ENCODE measurements around the gene FPGS.
"Not testable (repeated sequence)": the region's sequence is repeated elsewhere in the genome, so short reads cannot be mapped to it uniquely, and the experiment has no call there.

Gene FPGS

GRCh38 chr9:127812011-127812410 lies 9.3 kb downstream of the FPGS start:
- DNase-seq (ENCODE audit: low read depth in 2 of 2): no peak

GRCh38 chr9:127812936-127813675 lies 10.4 kb downstream of the FPGS start:
- DNase-seq (ENCODE audit: low read depth in 2 of 2): no peak

DNA sequence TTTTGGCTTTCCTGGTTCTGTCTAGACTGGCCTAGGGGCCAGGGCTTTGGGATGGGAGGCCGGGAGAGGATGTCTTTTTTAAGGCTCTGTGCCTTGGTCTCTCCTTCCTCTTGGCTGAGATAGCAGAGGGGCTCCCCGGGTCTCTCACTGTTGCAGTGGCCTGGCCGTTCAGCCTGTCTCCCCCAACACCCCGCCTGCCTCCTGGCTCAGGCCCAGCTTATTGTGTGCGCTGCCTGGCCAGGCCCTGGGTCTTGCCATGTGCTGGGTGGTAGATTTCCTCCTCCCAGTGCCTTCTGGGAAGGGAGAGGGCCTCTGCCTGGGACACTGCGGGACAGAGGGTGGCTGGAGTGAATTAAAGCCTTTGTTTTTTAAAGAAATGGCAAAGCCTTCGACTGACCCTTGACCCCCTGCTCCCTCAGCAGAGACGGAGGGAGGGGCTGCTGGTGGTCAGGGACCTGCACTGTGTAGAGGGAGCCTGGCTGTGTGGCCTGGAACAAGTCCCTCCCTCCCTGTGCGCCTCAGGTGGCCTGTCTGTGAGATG lies 11.1 kb downstream of the FPGS start:
- DNase-seq (ENCODE audit: low read depth in 2 of 2): no peak

DNA sequence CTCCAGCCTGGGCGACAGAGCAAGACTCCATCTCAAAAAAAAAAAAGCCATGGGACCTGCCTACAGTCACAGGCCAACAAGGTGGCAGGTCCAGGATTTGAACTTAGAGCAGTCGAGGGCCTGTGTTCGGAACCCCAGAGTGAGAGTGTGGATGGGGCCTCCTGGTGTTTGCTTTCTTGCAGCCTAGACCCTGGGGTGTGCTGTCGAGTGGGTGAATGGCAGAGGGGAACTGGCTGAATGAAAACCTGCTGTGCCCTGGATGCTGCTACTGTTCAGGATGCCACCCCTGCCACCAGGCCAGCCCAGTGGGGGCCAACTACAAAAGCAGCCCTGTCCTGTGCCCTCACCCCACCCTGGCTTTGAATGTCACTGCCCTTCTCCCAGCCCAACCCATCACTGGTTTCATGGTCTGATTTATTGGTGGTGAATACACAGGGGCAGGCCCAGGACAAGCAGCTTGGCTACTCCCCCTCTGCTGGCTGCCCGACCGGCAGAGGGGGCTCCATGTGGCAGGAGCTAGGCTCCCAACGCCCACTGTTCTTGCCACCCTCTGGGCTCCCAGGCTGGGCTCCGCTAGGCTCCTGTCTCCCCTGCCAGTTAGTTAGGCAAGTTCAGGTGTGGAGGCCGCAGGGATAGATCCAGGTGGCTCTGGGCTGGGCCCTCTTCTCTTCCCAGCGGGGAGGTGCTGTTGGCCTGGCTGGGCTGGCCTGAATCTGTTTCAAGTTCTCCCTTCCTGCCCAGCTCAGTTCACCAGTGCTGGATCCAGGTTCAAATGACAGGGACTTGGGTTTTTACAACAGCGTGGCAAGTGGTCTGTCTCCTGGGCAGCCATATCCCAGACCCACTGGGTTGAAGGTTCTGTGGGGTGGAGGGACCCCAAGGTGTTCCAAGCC lies 12.2 kb downstream of the FPGS start:
- no peak for DNase-seq (ENCODE audit: low read depth in 2 of 2)

DNA sequence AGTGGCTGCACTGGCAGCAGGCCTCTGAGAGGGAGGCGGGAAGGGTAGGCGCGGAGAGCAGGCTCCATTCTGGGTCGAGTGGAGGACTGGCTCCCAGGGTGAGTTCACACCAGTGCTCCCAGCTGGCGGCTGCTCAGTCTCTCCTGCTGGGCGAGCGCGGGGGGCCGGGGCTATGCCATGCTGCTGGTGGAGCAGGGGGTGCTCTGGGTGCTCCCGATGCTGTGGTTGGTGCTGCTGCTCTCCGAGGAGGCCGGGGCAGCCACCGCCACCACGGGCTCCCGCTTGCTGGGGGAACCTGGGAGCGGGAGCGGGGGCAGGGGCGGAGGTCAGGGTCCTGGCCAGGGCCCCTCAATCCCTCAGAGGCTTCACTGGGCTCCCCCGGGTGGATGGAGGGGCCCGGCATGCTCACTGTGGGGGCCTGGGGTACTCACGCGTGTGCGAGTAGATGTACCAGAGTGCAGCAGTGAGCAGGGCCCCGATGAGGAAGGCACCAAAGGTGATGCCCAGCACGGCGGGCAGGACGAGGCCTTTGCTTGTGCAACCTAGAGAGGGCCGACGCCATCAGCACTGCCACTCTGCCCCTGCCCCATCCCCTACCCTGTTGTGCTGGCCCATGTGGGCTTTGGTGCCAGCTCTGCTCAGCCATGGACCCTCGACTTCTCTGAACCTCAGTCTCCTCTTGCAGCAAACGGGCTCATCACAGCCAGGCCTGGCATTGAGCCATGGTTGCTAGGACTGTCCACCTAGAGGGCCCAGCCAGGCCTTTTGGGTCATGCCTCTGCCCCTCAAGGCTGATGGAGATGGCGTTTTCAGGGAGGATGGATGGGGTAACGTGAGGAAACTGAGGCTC lies 13.1 kb downstream of the FPGS start:
- no peak for DNase-seq (ENCODE audit: low read depth in 2 of 2)

DNA sequence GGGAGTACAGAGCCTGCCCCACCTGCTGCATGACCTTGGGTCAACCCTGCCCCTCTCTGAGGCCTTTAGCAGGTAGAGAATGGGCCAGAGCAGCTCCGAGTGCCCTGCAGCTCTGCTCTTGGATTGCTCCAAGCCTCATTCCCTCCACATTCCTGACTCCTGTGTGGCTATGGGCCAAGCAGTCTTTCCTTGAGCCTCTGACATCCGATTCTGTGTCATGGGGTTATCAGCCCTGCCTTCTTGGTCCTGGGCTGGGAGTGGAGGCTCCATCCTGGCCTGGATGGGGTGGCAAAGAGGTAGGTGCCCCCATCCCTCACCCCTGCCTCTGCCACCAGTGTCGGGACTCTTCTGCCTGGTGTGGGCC lies 13.7 kb downstream of the FPGS start:
- no peak for DNase-seq (ENCODE audit: low read depth in 2 of 2)

DNA sequence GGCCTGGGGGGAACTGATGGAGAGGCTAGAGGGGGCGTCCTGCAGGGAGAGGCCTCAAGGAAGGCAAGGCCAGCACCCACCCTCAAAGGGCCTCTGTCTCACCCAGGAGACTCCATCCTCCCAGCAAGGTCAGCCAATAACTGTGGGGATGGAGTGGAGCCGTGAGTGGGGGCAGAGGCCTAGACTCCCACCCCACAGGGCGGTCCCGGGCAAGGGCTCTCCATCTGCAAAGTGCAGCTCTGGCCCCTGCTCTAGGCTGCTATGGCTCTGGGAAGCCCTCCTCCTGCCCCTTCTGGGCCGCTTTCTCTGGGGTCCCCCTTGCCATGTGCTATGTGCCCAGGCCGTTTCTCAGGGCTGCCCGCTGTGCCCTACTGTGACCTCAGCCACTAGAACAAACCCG lies 14.0 kb downstream of the FPGS start:
- DNase-seq (ENCODE audit: low read depth in 2 of 2): no peak

DNA sequence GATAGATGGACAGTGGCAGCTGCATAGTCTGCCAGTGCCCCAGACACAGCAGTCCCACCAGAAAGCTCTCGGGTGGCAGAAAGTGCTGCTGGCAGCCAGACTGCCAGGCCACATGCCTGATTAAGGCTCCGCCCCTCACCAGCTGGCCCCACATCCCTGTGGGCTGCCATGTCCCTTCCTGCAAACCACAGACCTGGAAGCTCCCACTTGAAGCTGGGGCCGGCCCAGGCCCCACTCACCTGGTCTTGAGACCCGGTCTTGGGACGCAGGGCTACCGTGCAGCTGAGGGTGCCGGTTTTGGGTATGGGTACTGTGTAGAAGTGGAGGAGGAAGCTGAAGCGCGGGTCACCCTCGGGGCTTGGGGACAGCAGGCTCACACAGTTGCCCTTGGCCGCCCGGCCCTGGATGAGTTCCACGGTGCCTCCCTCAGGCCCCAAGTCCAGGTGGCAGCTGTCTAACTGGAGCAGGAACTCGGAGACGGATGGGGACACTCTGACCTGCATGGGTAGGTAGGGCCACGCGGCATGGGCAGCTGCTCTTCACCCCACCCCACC lies 15.3 kb downstream of the FPGS start:
- DNase-seq (ENCODE audit: low read depth in 2 of 2): no peak

DNA sequence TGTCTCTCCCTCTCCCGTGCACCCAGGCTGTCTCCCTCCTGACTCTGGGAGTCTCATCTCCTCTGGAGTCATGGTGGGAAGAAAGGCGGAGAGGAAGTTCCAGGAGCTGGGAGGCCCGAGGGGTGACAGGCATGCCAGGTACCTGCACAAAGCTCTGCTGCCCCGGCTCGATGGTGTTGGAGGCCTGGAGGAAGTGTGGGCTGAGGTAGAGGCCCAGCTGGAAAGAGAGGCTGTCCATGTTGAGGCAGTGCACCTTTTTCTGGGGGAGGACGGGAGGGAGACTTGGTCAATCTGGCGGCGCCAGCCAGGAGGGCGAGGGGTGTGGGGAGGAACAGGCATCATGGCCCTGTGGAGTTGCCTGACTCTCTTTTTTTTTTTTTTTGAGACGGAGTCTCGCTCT lies 15.9 kb downstream of the FPGS start:
- no peak for DNase-seq (ENCODE audit: low read depth in 2 of 2)

DNA sequence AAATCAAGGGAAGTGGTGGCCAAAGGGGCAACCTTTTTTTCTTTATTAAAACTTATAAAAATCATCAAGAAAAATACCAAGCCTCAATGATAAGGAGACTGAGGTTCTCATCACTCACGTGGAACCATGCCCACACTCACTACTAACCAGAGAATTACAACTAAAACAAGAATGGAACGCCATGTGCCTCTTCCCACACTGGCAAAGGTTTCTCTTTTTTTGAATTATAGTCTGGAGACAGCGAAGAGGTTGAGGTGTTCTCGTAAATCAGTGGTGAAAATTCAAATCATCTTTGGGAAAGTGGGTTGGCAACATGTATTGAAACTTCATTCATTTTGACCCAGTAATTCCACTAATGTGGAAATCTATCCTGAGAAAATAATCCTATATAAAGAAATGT lies 19.4 kb downstream of the FPGS start:
- DNase-seq (ENCODE audit: low read depth in 2 of 2): no peak

- no peak for DNase-seq (ENCODE audit: low read depth in 2 of 2)
Measured at GRCh38 chr9:127825319-127826051, 22.8 kb downstream of the FPGS start.

DNA sequence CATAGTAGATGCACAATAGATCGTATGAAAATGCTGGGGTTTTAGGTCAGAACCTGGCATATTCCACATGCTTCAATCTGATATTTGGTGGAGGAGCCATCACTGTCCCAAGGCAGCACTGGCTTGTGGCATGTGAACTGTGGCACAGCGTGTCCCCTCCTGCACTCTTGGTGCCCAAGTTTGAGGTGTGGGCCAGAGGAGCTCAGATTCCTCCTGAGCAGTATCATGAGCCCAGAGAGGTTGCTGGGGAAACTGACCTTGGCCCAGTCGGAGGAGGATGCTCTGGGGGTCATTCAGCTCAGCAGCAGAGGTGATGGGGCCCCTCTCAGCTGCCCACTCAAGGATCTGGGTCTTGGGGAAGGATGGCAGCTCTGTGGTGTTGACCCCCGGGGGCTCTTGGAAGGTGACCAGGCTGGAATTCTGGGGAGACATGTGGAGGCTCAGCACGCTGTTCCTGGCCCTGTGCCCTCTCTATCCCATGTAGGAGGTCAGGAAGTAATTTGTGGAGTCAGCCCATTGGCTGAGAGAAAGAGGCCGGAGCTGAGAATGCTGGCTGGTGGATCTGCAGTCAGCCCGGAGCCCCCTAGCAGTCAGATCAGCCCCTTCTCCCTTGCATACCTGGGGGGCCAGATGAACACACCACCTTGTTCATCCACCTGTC lies 23.7 kb downstream of the FPGS start:
- no peak for DNase-seq (ENCODE audit: low read depth in 2 of 2)

GRCh38 chr9:127828262-127829031 lies 25.8 kb downstream of the FPGS start:
- no peak for DNase-seq (ENCODE audit: low read depth in 2 of 2)

DNA sequence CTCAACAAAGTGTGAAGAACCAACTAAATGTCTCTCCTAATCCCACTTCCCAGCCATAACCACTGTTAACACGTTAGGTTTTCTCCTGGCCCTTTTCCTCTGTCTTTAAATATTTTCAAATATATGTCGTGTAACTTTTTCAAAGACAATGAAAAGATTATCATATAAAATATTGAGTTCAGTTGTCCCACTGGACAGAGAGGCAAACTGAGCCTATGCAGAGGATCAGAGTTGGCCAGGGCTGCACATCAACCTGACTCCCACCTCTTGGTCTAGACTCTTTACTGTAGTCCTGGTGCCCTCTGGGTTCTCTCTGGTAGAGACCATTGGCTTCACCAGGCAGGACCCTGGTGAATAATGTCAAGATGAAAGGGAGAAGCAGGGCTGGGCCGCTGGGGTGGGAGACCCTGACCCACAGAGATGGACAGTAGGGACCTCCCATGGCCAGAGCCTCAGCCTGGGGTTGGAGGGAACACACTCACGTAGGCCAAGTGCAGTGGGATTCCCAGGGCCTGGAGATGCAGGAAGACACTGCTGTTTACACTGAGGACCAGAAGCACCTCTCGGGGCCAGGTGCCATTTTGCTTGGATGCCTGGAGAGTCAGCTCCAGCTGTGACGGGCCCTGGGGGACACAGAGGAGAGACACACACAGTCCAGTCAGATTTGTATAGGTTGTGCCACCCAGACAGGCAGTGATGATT lies 26.7 kb downstream of the FPGS start:
- DNase-seq (ENCODE audit: low read depth in 2 of 2): no peak

GRCh38 chr9:127832248-127832647 lies 29.6 kb downstream of the FPGS start:
- DNase-seq (ENCODE audit: low read depth in 2 of 2): no peak

GRCh38 chr9:127833555-127833954 lies 30.9 kb downstream of the FPGS start:
- DNase-seq (ENCODE audit: low read depth in 2 of 2): no peak

- no peak for DNase-seq (ENCODE audit: low read depth in 2 of 2)
Measured at GRCh38 chr9:127835991-127836516, 33.4 kb downstream of the FPGS start.

DNA sequence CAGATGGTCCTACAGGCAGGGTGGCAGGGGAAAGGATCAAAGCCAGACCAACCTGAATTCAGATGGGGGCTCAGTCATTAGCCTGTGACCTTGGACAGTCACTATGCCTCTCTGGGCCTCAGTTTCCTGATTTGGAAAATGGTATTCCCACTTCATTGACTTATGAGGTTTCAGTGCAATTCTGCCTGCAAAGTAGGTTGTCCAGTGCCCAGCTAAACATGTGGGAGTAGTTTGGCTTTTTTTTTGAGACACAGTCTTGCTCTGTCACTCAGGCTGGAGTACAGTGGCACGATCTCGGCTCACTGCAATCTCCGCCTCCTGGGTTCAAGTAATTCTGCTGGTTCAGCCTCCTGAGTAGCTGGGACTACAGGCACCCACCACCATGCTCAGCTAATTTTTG lies 33.9 kb downstream of the FPGS start:
- DNase-seq (ENCODE audit: low read depth in 2 of 2): not testable (repeated sequence)

- no peak for DNase-seq (ENCODE audit: low read depth in 2 of 2)
Measured at GRCh38 chr9:127837346-127837745, 34.7 kb downstream of the FPGS start.
